Measurements from ENCODE around the gene C1orf52. TPM values are rescaled to one million over a fixed set of nuclear protein-coding genes. Genes with fewer than 3 reads are reported as not detected.
A peak's percentile ranks its signal among the peaks of the same experiment; 100 is the strongest.

The C1orf52 gene
- total RNA-seq, 2 experiments from 2014 or later, result 62.4 to 66.6 TPM

DNA sequence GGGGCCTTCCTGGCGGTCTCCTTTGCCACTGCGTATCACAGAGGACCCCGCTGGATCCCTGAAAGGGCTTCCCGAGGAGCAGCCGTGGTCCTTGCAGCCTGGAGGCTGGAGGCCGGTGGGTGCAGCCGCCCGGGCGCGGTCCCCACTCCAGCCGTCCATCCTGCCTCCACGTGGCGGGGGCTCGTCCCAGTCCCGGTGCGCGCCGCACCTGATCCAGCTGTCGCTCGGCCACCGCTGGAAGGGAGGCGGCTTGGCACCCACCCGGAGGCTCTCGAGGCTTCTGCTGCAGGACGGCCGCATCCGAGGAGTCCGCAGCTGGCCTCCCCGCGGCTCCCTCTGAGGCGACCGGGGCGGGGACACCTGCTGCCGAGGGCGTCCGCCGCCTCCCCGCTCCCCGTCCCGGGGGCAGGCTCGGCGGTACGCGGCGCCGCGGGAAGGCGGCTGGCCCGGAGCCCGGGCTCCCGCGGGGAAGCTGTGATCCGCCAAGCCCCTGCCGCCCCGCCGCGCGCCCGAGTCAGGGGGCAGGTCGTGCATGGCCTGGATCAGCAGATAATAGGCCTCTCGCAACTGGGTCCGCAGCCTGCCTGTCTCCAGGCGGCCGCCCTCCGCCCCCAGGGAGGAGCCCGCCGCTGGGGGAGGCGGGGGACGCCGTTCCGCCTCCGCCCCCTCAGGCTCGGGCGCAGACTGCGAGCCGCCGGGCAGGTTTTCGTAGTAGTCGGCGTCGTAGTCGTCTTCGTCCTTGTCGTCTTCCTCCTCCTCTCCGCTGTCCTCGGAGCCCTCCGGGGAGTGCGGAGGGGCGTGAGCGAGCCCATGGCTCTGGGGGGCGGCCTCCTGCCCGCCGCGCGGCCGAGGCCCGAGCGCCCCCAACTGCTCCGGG lies 58.8 kb downstream of the C1orf52 start, which contains the start of gene SYDE2:
TSS of gene SYDE2 (minus strand) at position 554 of the 877 bp plus-strand sequence. CDS start at position 534, 20 bp downstream.
- peaks cover 36% of the 10 kb centered on the region for H3K27me3 Mint-ChIP-seq
- TF ChIP-seq, protein P1, sequence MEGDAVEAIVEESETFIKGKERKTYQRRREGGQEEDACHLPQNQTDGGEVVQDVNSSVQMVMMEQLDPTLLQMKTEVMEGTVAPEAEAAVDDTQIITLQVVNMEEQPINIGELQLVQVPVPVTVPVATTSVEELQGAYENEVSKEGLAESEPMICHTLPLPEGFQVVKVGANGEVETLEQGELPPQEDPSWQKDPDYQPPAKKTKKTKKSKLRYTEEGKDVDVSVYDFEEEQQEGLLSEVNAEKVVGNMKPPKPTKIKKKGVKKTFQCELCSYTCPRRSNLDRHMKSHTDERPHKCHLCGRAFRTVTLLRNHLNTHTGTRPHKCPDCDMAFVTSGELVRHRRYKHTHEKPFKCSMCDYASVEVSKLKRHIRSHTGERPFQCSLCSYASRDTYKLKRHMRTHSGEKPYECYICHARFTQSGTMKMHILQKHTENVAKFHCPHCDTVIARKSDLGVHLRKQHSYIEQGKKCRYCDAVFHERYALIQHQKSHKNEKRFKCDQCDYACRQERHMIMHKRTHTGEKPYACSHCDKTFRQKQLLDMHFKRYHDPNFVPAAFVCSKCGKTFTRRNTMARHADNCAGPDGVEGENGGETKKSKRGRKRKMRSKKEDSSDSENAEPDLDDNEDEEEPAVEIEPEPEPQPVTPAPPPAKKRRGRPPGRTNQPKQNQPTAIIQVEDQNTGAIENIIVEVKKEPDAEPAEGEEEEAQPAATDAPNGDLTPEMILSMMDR (IDR thresholded peaks at IDR 0.05), result no peak
- Histone ChIP-seq H3K27ac (ENCODE audit: low read depth in 1 of 2, low read length in 2 of 2) (peak within 1 kb of the TSS; percentile 38 to 95), H3K4me1 (ENCODE audit: insufficient read depth, low read length) (peaks cover 16% of the 10 kb centered on the region), H3K27me3 (ENCODE audit: control insufficient read depth in 1 of 2, insufficient read depth in 2 of 2, low read length in 2 of 2) (no peaks in the 10 kb centered on the region), H3K36me3 (ENCODE audit: insufficient read depth, low read length) (no peaks in the 10 kb centered on the region), H3K4me3 (ENCODE audit: low read length) (peak within 1 kb of the TSS; percentile 66), H3K9me3 (ENCODE audit: control insufficient read depth in 1 of 2, insufficient read depth in 1 of 2, low read length in 2 of 2) (no peaks in the 10 kb centered on the region)
- H3K27ac Mint-ChIP-seq, result peak within 1 kb of the TSS; percentile 97
- peak; percentile 65 to 92 (median 79) for DNase-seq
- CTCF ChIA-PET, result interaction anchor here (0.6 to 3.7 kb wide), 6 partner anchors 10 to 256 kb away, joined by 3 to 12 read pairs (median 4); partner anchors contain the start of gene C1orf52
- no peaks in the 10 kb centered on the region for H3K9me3 Mint-ChIP-seq
- peaks cover 13% of the 10 kb centered on the region for H3K36me3 Mint-ChIP-seq (ENCODE audit: low read depth)
- POLR2A ChIA-PET, result interaction anchor here (0.6 to 3.8 kb wide), 12 partner anchors 12 to 256 kb away, joined by 3 to 38 read pairs (median 4); partner anchors contain the start of genes BCL10 and C1orf52
- peak; percentile 81 for ATAC-seq (ENCODE audit: poor library complexity)
- intact Hi-C loops (cut with DNase I, micrococcal nuclease), result loop anchor here (2.0 to 5.0 kb wide), 5 partner anchors 22 to 153 kb away; partner anchors contain the start of genes C1orf52 (in 2 of the 2), BCL10 (in 1 of the 2) and MCOLN3 (in 1 of the 2)
- H3K4me3 Mint-ChIP-seq, result peak within 1 kb of the TSS; percentile 98
- H3K4me1 Mint-ChIP-seq (ENCODE audit: low read depth), result peaks cover 49% of the 10 kb centered on the region

Other genes starting within 250 kb of the C1orf52 start
- gene MCOLN3, start 211.2 kb downstream of the C1orf52 start, total RNA-seq, result under 1 TPM; 0.14 to 0.22 TPM
- gene SYDE2, start 58.6 kb downstream of the C1orf52 start, total RNA-seq, result 1 to 10 TPM; 6.4 to 6.9 TPM
- gene BCL10, start 17.0 kb upstream of the C1orf52 start, total RNA-seq, result 10 to 100 TPM; 50.0 to 52.0 TPM
- gene DDAH1, start 205.5 kb upstream of the C1orf52 start, total RNA-seq, result not detected

All from CD4-positive, alpha-beta T cell (primary cell).